Stimulated activated CD4-positive, alpha-beta T cell treated with anti-CD3 and anti-CD28 coated beads, Interleukin-4, amount 100 ng/mL, for 24 hours (primary cell): ENCODE results near the gene SPRY1.

Experiments used
- DNase-seq: peaks from one replicate; pipeline ENCODE4 v3.0.0-alpha.2; 2020

SPRY1 gene

GRCh38 chr4:123446865-123447474, 50.4 kb downstream of the SPRY1 start:
- no peak for DNase-seq

DNA sequence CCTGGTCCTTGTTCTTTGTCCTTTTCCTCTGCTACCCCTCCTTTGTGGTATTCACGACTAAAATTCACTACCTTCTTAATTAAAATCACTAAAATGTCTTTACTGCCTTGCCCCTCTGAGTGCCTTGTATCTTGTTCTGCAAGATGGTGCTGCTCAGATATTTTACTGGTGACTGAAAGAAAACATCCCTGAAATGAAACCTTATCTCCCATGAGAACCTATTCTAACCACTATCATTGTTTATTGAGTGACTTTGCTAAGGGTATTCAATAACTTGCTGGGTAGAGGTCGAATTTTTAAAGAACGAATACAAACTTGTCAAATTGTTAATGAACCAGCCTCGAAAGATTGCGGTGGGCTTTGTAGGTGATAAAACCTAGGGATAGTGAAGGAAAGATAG, 52.8 kb downstream of the SPRY1 start:
- DNase-seq, result no peak

DNA sequence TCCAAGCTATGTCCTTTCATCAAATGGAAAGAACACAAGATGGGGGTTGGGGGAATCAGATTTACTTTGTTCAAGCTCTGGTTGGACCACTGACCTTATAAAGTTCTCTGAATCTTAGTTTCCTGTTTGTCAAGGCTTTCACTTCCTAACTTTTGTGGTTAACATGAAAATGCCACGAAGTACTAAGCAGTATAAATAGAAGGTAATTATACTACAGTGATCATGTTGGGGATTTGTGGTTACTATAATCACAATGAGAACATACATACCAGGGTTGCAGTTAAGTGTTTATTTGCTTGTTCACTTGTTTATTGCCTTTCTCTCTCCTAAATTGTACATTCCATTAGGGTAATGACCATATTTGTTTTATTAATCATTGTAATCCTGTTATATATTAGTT, 53.2 kb downstream of the SPRY1 start:
- no peak for DNase-seq

- DNase-seq, result no peak
These were observed 53.8 kb downstream of the SPRY1 start for GRCh38 chr4:123450393-123450792.

DNA sequence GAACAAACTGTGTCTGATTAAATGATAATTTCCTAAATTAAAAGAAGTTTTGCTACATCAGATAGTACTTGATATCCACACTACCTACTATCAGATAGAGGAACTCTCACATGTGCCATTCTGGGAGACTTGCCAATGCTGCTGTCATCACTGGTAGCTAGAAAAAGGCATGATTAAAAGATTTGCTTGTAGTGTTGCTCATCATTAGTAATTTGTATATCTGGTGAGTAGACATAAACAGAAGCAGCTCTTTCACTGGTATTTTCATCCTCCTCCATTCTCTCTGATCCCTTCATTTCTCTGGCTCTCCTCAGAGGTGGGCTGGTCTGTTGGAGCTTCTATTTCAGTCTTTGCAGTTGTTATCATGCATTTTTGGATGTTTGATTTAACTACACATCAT, 56.0 kb downstream of the SPRY1 start:
- DNase-seq, result no peak

DNA sequence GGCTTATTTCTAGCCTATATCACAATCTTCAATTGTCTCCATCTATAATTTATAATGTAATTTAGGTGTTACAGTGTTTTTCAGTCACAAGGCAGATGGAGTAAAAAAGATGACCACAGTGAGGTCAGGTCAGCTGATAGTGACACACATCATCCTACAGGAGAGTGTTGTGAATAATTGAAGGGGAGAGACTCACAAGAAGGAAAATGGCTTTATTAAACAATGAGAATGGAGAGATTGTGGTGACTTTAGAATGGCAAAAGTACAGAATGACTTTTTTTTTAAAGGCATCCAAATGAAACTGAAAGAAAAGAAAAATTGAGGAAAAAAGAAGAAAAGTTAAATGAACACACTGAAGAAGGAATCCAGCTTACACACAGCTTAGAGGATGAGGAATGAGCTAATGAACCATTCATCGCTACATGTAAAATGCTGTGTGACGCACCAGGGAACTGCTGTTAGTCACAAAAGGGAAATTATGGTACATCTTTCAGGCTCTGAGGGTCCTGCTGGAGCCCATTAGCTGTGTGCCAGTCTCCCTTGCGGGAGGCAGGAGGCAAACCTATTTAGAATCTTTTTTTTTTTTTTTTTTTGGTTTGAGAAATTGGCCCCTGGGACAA, 56.6 kb downstream of the SPRY1 start:
- no peak for DNase-seq
